ENCODE results near the gene MRPL17.

MRPL17 gene

GRCh38 chr11:6631361-6631890 is 51.7 kb downstream of the MRPL17 start:
- DNase-seq = no peak

- DNase-seq = no peak
These were observed 52.4 kb downstream of the MRPL17 start for GRCh38 chr11:6630632-6631291.
